IMR-90 (cell line): ENCODE results near the gene PACS1. TPM values are rescaled to one million over a fixed set of nuclear protein-coding genes. Genes with fewer than 3 reads are reported as not detected.

ENCODE experiments used
- ATAC-seq: fragments of 200-7000 bp; cut with Tn5 transposase; 2 replicates; pipeline ENCODE4 v1.9.1; 2020; ENCODE audit warnings: low read depth, mild to moderate bottlenecking, moderate library complexity
- BruUV-seq: library from RNA; stranded (reverse); fragments of 400-500 nt; replicated peaks from 2 replicates; lab custom pipeline; 2021; lab: Mats Ljungman, UMichigan
- CTCF ChIA-PET: fragments of 300-600 bp; formaldehyde crosslinking; extraction: SDS; loops from one replicate; lab custom pipeline; 2021; ENCODE audit warnings: antibody characterized with exemption; lab: Yijun Ruan, JAX
- POLR2A ChIA-PET: fragments of 300-600 bp; sonication (Branson Sonifier 250); formaldehyde crosslinking; loops from one replicate; lab custom pipeline; 2022; ENCODE audit warnings: antibody characterized with exemption; ENCODE audit not compliant: unreplicated experiment; lab: Charles Lee
- DNase-seq: peaks from one replicate; pipeline ENCODE4 v3.0.0; 2013
- H2AFZ ChIP-seq: replicated peaks from 2 replicates; pipeline ENCODE3; 2013; ENCODE audit warnings: low read length, mild to moderate bottlenecking; ENCODE audit not compliant: poor library complexity
- H2AK5ac ChIP-seq: 2 replicates; pipeline ENCODE4 v1.6.1; 2013; ENCODE audit warnings: low read depth, low read length, inconsistent platforms
- H2AK9ac ChIP-seq: replicated peaks from 2 replicates; pipeline ENCODE3; 2013; ENCODE audit warnings: mild to moderate bottlenecking, low read depth, low read length, moderate library complexity; ENCODE audit not compliant: poor library complexity
- H2BK120ac ChIP-seq: 2 replicates; pipeline ENCODE4 v1.6.1; 2013; ENCODE audit warnings: low read depth, low read length, inconsistent platforms
- H2BK15ac ChIP-seq: 3 replicates; pipeline ENCODE4 v1.6.1; 2013; ENCODE audit warnings: low read depth, low read length, inconsistent platforms
- H2BK20ac ChIP-seq: 2 replicates; pipeline ENCODE4 v1.6.1; 2013; ENCODE audit warnings: low read depth, mild to moderate bottlenecking, inconsistent platforms, low read length, moderate library complexity
- H2BK5ac ChIP-seq: 2 replicates; pipeline ENCODE4 v1.6.1; 2013; ENCODE audit warnings: mild to moderate bottlenecking, low read depth, low read length, inconsistent platforms; ENCODE audit not compliant: poor library complexity, severe bottlenecking
- H3K14ac ChIP-seq: replicated peaks from 2 replicates; pipeline ENCODE4 v1.6.1; 2013; ENCODE audit warnings: low read depth, low read length, inconsistent platforms
- H3K18ac ChIP-seq: 2 replicates; pipeline ENCODE4 v1.6.1; 2013; ENCODE audit warnings: low read depth, low read length, control low read depth
- H3K23ac ChIP-seq: 2 replicates; pipeline ENCODE4 v1.6.1; 2013; ENCODE audit warnings: low read depth, low read length, inconsistent platforms
- H3K27ac ChIP-seq: 2 replicates; pipeline ENCODE4 v1.5.1; 2013; ENCODE audit warnings: mild to moderate bottlenecking, control low read depth, low read length; ENCODE audit not compliant: insufficient read depth
- H3K27me3 ChIP-seq: 2 replicates; pipeline ENCODE4 v1.6.1; 2013; ENCODE audit warnings: low read length; ENCODE audit not compliant: control insufficient read depth, insufficient read depth
- H3K36me3 ChIP-seq: 2 replicates; pipeline ENCODE4 v1.6.1; 2013; ENCODE audit warnings: low read length, mixed read lengths; ENCODE audit not compliant: control insufficient read depth, insufficient read depth
- H3K4ac ChIP-seq: 2 replicates; pipeline ENCODE4 v1.6.1; 2013; ENCODE audit warnings: low read depth, low read length, inconsistent platforms
- H3K4me1 ChIP-seq: 2 replicates; pipeline ENCODE4 v1.6.1; 2013; ENCODE audit warnings: low read length, mixed read lengths; ENCODE audit not compliant: control insufficient read depth, insufficient read depth
- H3K4me2 ChIP-seq: 2 replicates; pipeline ENCODE4 v1.6.1; 2013; ENCODE audit warnings: low read depth, mild to moderate bottlenecking, control low read depth, low read length, moderate library complexity
- H3K4me3 ChIP-seq: 2 replicates; pipeline ENCODE4 v1.5.1; 2013; ENCODE audit warnings: low read depth, mild to moderate bottlenecking, control low read depth, low read length, moderate library complexity; ENCODE audit not compliant: insufficient read depth
- H3K56ac ChIP-seq: 2 replicates; pipeline ENCODE4 v1.6.1; 2013; ENCODE audit warnings: low read length, inconsistent platforms; ENCODE audit not compliant: insufficient read depth; ENCODE audit errors: extremely low read depth
- H3K79me1 ChIP-seq, 2 experiments: 2 replicates each; pipeline ENCODE4 v1.6.1; 2013; ENCODE audit warnings: low read length in 2 of 2, inconsistent platforms in 1 of 2, low read depth in 1 of 2
- H3K9ac ChIP-seq: 2 replicates; pipeline ENCODE4 v1.6.1; 2013; ENCODE audit warnings: low read depth, low read length, control low read depth
- H3K9me1 ChIP-seq: 2 replicates; pipeline ENCODE4 v1.6.1; 2013; ENCODE audit warnings: low read length, inconsistent platforms; ENCODE audit not compliant: insufficient read depth
- H3K9me3 ChIP-seq: 2 replicates; pipeline ENCODE4 v1.6.1; 2013; ENCODE audit warnings: low read length; ENCODE audit not compliant: control insufficient read depth, insufficient read depth
- H4K20me1 ChIP-seq: 2 replicates; pipeline ENCODE4 v1.6.1; 2013; ENCODE audit warnings: low read length, inconsistent platforms; ENCODE audit not compliant: insufficient read depth
- H4K5ac ChIP-seq: 2 replicates; pipeline ENCODE4 v1.6.1; 2013; ENCODE audit warnings: mild to moderate bottlenecking, low read depth, low read length, control low read depth
- H4K8ac ChIP-seq, 2 experiments: 2 replicates each; pipeline ENCODE4 v1.6.1; 2013; ENCODE audit warnings: low read depth in 2 of 2, low read length in 2 of 2, control low read depth in 1 of 2, inconsistent platforms in 1 of 2
- H4K91ac ChIP-seq: 2 replicates; pipeline ENCODE4 v1.6.1; 2013; ENCODE audit warnings: low read depth, low read length, inconsistent platforms; ENCODE audit not compliant: insufficient read depth
- BHLHE40 ChIP-seq: fragments of 150-350 bp; IDR thresholded peaks from 2 replicates; pipeline ENCODE4 v1.6.1; 2016; ENCODE audit warnings: mild to moderate bottlenecking, low read depth, low read length
- CEBPB ChIP-seq: IDR thresholded peaks from 2 replicates; pipeline ENCODE4 v1.6.1; 2012; ENCODE audit warnings: low read depth, low read length, improper control_type of control experiment
- CHD1 ChIP-seq: IDR thresholded peaks from 2 replicates; pipeline ENCODE4 v1.6.1; 2012; ENCODE audit warnings: low read depth, low read length, improper control_type of control experiment
- FOS ChIP-seq: fragments of 150-350 bp; IDR thresholded peaks from 2 replicates; pipeline ENCODE4 v1.6.1; 2016; ENCODE audit warnings: low read depth, low read length
- MAFK ChIP-seq: IDR thresholded peaks from 2 replicates; pipeline ENCODE4 v1.6.1; 2012; ENCODE audit warnings: low read depth, low read length, improper control_type of control experiment
- MAZ ChIP-seq: IDR thresholded peaks from 2 replicates; pipeline ENCODE4 v1.6.1; 2012; ENCODE audit warnings: low read depth, mild to moderate bottlenecking, low read length, improper control_type of control experiment, moderate library complexity, borderline replicate concordance
- MXI1 ChIP-seq: IDR thresholded peaks from 2 replicates; pipeline ENCODE4 v1.6.1; 2012; ENCODE audit warnings: low read depth, mild to moderate bottlenecking, low read length, moderate library complexity, borderline replicate concordance
- NFE2L2 ChIP-seq: fragments of 150-350 bp; IDR thresholded peaks from 2 replicates; pipeline ENCODE4 v1.6.1; 2016; ENCODE audit warnings: low read depth, mild to moderate bottlenecking, low read length
- POLR2A ChIP-seq: IDR thresholded peaks from 2 replicates; pipeline ENCODE4 v1.6.1; 2012; ENCODE audit warnings: mild to moderate bottlenecking, low read depth, low read length
- RAD21 ChIP-seq: IDR thresholded peaks from 2 replicates; pipeline ENCODE4 v1.6.1; 2012; ENCODE audit warnings: low read length, improper control_type of control experiment
- RCOR1 ChIP-seq: IDR thresholded peaks from 2 replicates; pipeline ENCODE4 v1.6.1; 2012; ENCODE audit warnings: mild to moderate bottlenecking, low read length, improper control_type of control experiment; ENCODE audit not compliant: insufficient replicate concordance
- RFX5 ChIP-seq: IDR thresholded peaks from 2 replicates; pipeline ENCODE4 v1.8.0; 2012; ENCODE audit warnings: low read depth, mild to moderate bottlenecking, low read length, moderate library complexity
- SMC3 ChIP-seq: fragments of 150-350 bp; IDR thresholded peaks from 2 replicates; pipeline ENCODE4 v1.6.1; 2016; ENCODE audit warnings: low read depth, mild to moderate bottlenecking, antibody characterized with exemption, low read length, moderate library complexity
- WGBS, 2 experiments: methylation state at CpG; one replicate each; pipeline versions ENCODE4 v1.1.5 to v1.1.7; 2013; ENCODE audit warnings: missing lambda C conversion rate in 2 of 2; ENCODE audit not compliant: insufficient read length in 1 of 2; ENCODE audit errors: extremely low coverage in 2 of 2; 5-methylcytosine and 5-hydroxymethylcytosine counted together
- dilution Hi-C: fragments of 300-500 bp; cut with HindIII; formaldehyde crosslinking; loops from one replicate; pipeline ENCODE4 v1.14.3; 2018; ENCODE audit warnings: low sequenced_read_pairs; ENCODE audit not compliant: unreplicated experiment
- in situ Hi-C: fragments of 300-500 bp; cut with MboI; formaldehyde crosslinking; loops from 3 replicates; pipeline ENCODE4 v1.14.3; 2019; ENCODE audit warnings: low sequenced_read_pairs, inconsistent platforms, mixed read lengths
- intact Hi-C: fragments of 100-400 bp; cut with micrococcal nuclease; formaldehyde crosslinking; loops from 2 replicates; pipeline ENCODE4 v1.10.0; 2022
- polyA plus RNA-seq, 3 experiments: library from polyadenylated mRNA; depleted of rRNA; stranded (reverse); fragments of >200 nt; gene quantifications; 2 replicates each; pipeline ENCODE4 v1.2.3, GENCODE V29; 2012; ENCODE audit warnings: low replicate concordance in 1 of 3
- total RNA-seq: library from RNA; depleted of rRNA; stranded (reverse); fragments of >200 nt; gene quantifications from 2 replicates; pipeline ENCODE4 v1.2.3, GENCODE V29; 2012
- TF ChIP-seq, protein P1 (sequence below): conservative IDR thresholded peaks from 2 replicates; pipeline ENCODE4 v1.5.1; 2012; ENCODE audit warnings: mild to moderate bottlenecking, low read depth, low read length, improper control_type of control experiment
- TF ChIP-seq, protein P2 (sequence below): fragments of 150-350 bp; IDR thresholded peaks from 2 replicates; pipeline ENCODE4 v1.6.1; 2016; ENCODE audit warnings: low read depth, mild to moderate bottlenecking, low read length, moderate library complexity, borderline replicate concordance
- TF ChIP-seq, protein P3 (sequence below): fragments of 150-350 bp; IDR thresholded peaks from 2 replicates; pipeline ENCODE4 v1.6.1; 2017; ENCODE audit warnings: mild to moderate bottlenecking, antibody characterized with exemption, low read length, low read depth

The PACS1 gene
- total and polyA plus RNA-seq, 2 of the 4 experiments (the other 2 are of a cell fraction): 7.3 to 32.0 TPM

DNA sequence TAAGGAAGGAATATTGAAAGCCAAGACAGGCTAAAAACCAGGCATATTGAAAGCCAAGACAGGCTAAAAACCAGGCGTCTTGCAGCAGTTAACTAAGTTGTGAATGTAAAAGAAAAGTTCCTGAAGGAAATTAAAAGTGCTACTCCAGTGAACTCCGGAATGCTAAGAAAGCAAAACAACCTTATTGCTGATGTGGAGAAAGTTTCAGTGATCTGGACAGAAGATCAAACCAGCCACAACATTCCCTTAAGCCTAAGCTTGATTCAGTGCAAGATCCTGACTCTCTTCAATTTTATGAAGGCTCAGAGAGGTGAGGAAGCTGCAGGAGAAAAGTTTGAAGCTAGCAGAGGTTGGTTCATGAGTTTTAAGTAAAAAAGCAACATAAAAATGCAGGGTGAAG is 51.4 kb downstream of the PACS1 start:
- Histone ChIP-seq H2BK5ac (no peak overlapping the region), H2BK120ac (no peak overlapping the region), H2BK20ac (no peak overlapping the region), H3K56ac (no peak overlapping the region), H2AK9ac (no peak overlapping the region), H3K14ac (no peak overlapping the region), H4K8ac (no peak overlapping the region), H3K9ac (no peak overlapping the region), H3K27me3 (no peaks in the 10 kb centered on the region), H3K23ac (peak overlapping the region; percentile 8; the same call in 1 of the 2 replicates), H3K18ac (no peak overlapping the region), H3K4me3 (no peak overlapping the region), H3K4me2 (no peak overlapping the region), H3K79me1 (peaks cover 30 to 72% of the 10 kb centered on the region in 2 experiments), H2AFZ (no peak overlapping the region), H3K4me1 (peaks cover 16% of the 10 kb centered on the region), H2BK15ac (no peak overlapping the region), H3K9me1 (peaks cover 11% of the 10 kb centered on the region), H4K20me1 (peaks cover 11% of the 10 kb centered on the region), H4K5ac (no peak overlapping the region), H3K4ac (no peak overlapping the region), H2AK5ac (no peak overlapping the region), H3K9me3 (no peaks in the 10 kb centered on the region), H3K27ac (no peak overlapping the region), H4K91ac (no peak overlapping the region), H3K36me3 (no peaks in the 10 kb centered on the region)
- TF ChIP-seq MAFK (no peak), CEBPB (no peak), RCOR1 (no peak), MAZ (no peak), NFE2L2 (no peak), RAD21 (no peak), RFX5 (no peak), CHD1 (no peak), POLR2A (no peak), MXI1 (no peak), BHLHE40 (no peak), SMC3 (no peak), FOS (no peak)
- TF ChIP-seq, protein P1, sequence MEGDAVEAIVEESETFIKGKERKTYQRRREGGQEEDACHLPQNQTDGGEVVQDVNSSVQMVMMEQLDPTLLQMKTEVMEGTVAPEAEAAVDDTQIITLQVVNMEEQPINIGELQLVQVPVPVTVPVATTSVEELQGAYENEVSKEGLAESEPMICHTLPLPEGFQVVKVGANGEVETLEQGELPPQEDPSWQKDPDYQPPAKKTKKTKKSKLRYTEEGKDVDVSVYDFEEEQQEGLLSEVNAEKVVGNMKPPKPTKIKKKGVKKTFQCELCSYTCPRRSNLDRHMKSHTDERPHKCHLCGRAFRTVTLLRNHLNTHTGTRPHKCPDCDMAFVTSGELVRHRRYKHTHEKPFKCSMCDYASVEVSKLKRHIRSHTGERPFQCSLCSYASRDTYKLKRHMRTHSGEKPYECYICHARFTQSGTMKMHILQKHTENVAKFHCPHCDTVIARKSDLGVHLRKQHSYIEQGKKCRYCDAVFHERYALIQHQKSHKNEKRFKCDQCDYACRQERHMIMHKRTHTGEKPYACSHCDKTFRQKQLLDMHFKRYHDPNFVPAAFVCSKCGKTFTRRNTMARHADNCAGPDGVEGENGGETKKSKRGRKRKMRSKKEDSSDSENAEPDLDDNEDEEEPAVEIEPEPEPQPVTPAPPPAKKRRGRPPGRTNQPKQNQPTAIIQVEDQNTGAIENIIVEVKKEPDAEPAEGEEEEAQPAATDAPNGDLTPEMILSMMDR: no peak
- TF ChIP-seq, protein P2, sequence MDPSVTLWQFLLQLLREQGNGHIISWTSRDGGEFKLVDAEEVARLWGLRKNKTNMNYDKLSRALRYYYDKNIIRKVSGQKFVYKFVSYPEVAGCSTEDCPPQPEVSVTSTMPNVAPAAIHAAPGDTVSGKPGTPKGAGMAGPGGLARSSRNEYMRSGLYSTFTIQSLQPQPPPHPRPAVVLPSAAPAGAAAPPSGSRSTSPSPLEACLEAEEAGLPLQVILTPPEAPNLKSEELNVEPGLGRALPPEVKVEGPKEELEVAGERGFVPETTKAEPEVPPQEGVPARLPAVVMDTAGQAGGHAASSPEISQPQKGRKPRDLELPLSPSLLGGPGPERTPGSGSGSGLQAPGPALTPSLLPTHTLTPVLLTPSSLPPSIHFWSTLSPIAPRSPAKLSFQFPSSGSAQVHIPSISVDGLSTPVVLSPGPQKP: no peak
- TF ChIP-seq, protein P3, sequence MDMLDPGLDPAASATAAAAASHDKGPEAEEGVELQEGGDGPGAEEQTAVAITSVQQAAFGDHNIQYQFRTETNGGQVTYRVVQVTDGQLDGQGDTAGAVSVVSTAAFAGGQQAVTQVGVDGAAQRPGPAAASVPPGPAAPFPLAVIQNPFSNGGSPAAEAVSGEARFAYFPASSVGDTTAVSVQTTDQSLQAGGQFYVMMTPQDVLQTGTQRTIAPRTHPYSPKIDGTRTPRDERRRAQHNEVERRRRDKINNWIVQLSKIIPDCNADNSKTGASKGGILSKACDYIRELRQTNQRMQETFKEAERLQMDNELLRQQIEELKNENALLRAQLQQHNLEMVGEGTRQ: no peak
- no peak for ATAC-seq
- WGBS, 2 experiments: no CpG with 5 or more reads among the region's 2 CpGs
- ChIA-PET CTCF (no interaction called here), POLR2A (no interaction called here)
- no TSS peak for BruUV-seq
- in situ Hi-C loops: no loop called here
- DNase-seq: no peak
- dilution Hi-C loops: no loop called here
- intact Hi-C loops: no loop called here
